Smooth muscle cell (in vitro differentiated cells): ENCODE measurements around the gene RANBP1. TPM values are rescaled to one million over a fixed set of nuclear protein-coding genes. Genes with fewer than 3 reads are reported as not detected.

Experiments
- DNase-seq: peaks from one replicate; lab custom pipeline; 2025; ENCODE audit not compliant: unreplicated experiment; lab: John Stamatoyannopoulos, UW
- H2AFZ ChIP-seq: fragments of 200-600 bp; sonication (generic); 2 replicates; pipeline ENCODE4 v1.6.0; 2016; ENCODE audit warnings: antibody characterized with exemption, low read depth, mild to moderate bottlenecking
- H3F3A ChIP-seq: fragments of 200-600 bp; sonication (generic); 2 replicates; pipeline ENCODE4 v1.6.0; 2017; ENCODE audit warnings: antibody characterized with exemption, low read depth
- H3K27ac ChIP-seq: fragments of 200-600 bp; sonication (generic); 2 replicates; pipeline ENCODE4 v1.5.1; 2016; ENCODE audit warnings: low read depth, mild to moderate bottlenecking
- H3K27me3 ChIP-seq: fragments of 200-600 bp; sonication (generic); 2 replicates; pipeline ENCODE4 v1.6.1; 2016; ENCODE audit warnings: low read depth, mild to moderate bottlenecking
- H3K36me3 ChIP-seq: fragments of 200-600 bp; sonication (generic); 2 replicates; pipeline ENCODE4 v1.5.1; 2016; ENCODE audit warnings: low read depth
- H3K4me1 ChIP-seq: fragments of 200-600 bp; sonication (generic); 2 replicates; pipeline ENCODE4 v1.5.1; 2016; ENCODE audit warnings: low read depth
- H3K4me2 ChIP-seq: fragments of 200-600 bp; sonication (generic); 2 replicates; pipeline ENCODE4 v1.6.0; 2016; ENCODE audit warnings: mild to moderate bottlenecking
- H3K4me3 ChIP-seq: fragments of 200-600 bp; sonication (generic); 2 replicates; pipeline ENCODE4 v1.5.1; 2016; ENCODE audit warnings: mild to moderate bottlenecking
- H3K79me2 ChIP-seq: fragments of 200-600 bp; sonication (generic); 2 replicates; pipeline ENCODE4 v1.6.0; 2016; ENCODE audit warnings: low read depth, mild to moderate bottlenecking
- H3K9ac ChIP-seq: fragments of 200-600 bp; sonication (generic); 2 replicates; pipeline ENCODE4 v1.6.0; 2016; ENCODE audit warnings: low read depth
- H3K9me3 ChIP-seq: fragments of 200-600 bp; sonication (generic); replicated peaks from 2 replicates; pipeline ENCODE4 v1.5.1; 2016; ENCODE audit warnings: low read depth
- H4K20me1 ChIP-seq: fragments of 200-600 bp; sonication (generic); 2 replicates; pipeline ENCODE4 v1.6.0; 2016; ENCODE audit warnings: low read depth
- CTCF ChIP-seq: fragments of 200-600 bp; sonication (generic); IDR thresholded peaks from 2 replicates; pipeline ENCODE4 v1.5.1; 2017; ENCODE audit warnings: borderline replicate concordance, mild to moderate bottlenecking, antibody characterized with exemption; ENCODE audit not compliant: insufficient read depth, poor library complexity, severe bottlenecking
- WGBS: methylation state at CpG from one replicate; pipeline ENCODE4 v1.1.7; 2016; ENCODE audit warnings: low lambda C conversion rate; 5-methylcytosine and 5-hydroxymethylcytosine counted together
- polyA plus RNA-seq: library from polyadenylated mRNA; unstranded; fragments of >200 nt; fragmentation: Nextera tagmentation; extraction: Ambion mirVana; gene quantifications from 2 replicates; pipeline ENCODE4 v1.2.1, GENCODE V29; 2016
- total RNA-seq: library from RNA; depleted of rRNA; stranded (reverse); fragments of >200 nt; gene quantifications from 2 replicates; pipeline ENCODE4 v1.2.3, GENCODE V29; 2014

RANBP1 gene
- total and polyA plus RNA-seq, 2 experiments from 2014 or later = 235 to 331 TPM

GRCh38 chr22:20085651-20086050 lies 30.3 kb upstream of the RANBP1 start:
- no peak for DNase-seq
- Histone ChIP-seq H3F3A (no peaks in the 10 kb centered on the region), H3K9ac (no peak overlapping the region), H3K4me1 (peaks cover 19% of the 10 kb centered on the region), H3K36me3 (peaks cover 8% of the 10 kb centered on the region), H3K9me3 (no peaks in the 10 kb centered on the region), H3K4me3 (no peak overlapping the region), H3K27ac (no peak overlapping the region), H3K4me2 (no peak overlapping the region), H3K27me3 (no peaks in the 10 kb centered on the region), H3K79me2 (peaks cover 64% of the 10 kb centered on the region), H2AFZ (no peak overlapping the region), H4K20me1 (peaks cover 97% of the 10 kb centered on the region)
- 97% methylated on average over 20 of the region's 20 CpGs for WGBS
- no peak for TF ChIP-seq CTCF

- peaks cover 19% of the 10 kb centered on the region for H3K4me1 ChIP-seq
- TF ChIP-seq CTCF = no peak
- no peak overlapping the region for H2AFZ ChIP-seq
- no peak overlapping the region for H3K4me2 ChIP-seq
- no peaks in the 10 kb centered on the region for H3F3A ChIP-seq
- WGBS = 98% methylated on average over 24 of the region's 24 CpGs
- H3K36me3 ChIP-seq = peaks cover 8% of the 10 kb centered on the region
- peaks cover 96% of the 10 kb centered on the region for H4K20me1 ChIP-seq
- H3K27ac ChIP-seq = no peak overlapping the region
- no peaks in the 10 kb centered on the region for H3K27me3 ChIP-seq
- H3K9ac ChIP-seq = no peak overlapping the region
- H3K79me2 ChIP-seq = peaks cover 59% of the 10 kb centered on the region
- DNase-seq = no peak
- no peaks in the 10 kb centered on the region for H3K9me3 ChIP-seq
- no peak overlapping the region for H3K4me3 ChIP-seq
Observed at GRCh38 chr22:20086101-20086599, 29.8 kb upstream of the RANBP1 start.

- H3K27ac ChIP-seq = no peak overlapping the region
- 98% methylated on average over 5 of the region's 5 CpGs for WGBS
- peaks cover 53% of the 10 kb centered on the region for H3K79me2 ChIP-seq
- peaks cover 14% of the 10 kb centered on the region for H3K4me1 ChIP-seq
- H3K36me3 ChIP-seq = peaks cover 8% of the 10 kb centered on the region
- H3K4me2 ChIP-seq = no peak overlapping the region
- no peaks in the 10 kb centered on the region for H3F3A ChIP-seq
- no peaks in the 10 kb centered on the region for H3K27me3 ChIP-seq
- H3K9ac ChIP-seq = no peak overlapping the region
- H2AFZ ChIP-seq = no peak overlapping the region
- H3K4me3 ChIP-seq = no peak overlapping the region
- no peak for DNase-seq
- no peaks in the 10 kb centered on the region for H3K9me3 ChIP-seq
- peaks cover 90% of the 10 kb centered on the region for H4K20me1 ChIP-seq
- no peak for TF ChIP-seq CTCF
Observed at GRCh38 chr22:20086763-20087162, 29.1 kb upstream of the RANBP1 start.
